ENCODE data around the gene AKR7A2. TPM values are rescaled to one million over a fixed set of nuclear protein-coding genes. Genes with fewer than 3 reads are reported as not detected.

Gene AKR7A2
- total and polyA plus RNA-seq, 8 donors, result 18.7 to 108 (median 48.6) TPM; not detected in 1

DNA sequence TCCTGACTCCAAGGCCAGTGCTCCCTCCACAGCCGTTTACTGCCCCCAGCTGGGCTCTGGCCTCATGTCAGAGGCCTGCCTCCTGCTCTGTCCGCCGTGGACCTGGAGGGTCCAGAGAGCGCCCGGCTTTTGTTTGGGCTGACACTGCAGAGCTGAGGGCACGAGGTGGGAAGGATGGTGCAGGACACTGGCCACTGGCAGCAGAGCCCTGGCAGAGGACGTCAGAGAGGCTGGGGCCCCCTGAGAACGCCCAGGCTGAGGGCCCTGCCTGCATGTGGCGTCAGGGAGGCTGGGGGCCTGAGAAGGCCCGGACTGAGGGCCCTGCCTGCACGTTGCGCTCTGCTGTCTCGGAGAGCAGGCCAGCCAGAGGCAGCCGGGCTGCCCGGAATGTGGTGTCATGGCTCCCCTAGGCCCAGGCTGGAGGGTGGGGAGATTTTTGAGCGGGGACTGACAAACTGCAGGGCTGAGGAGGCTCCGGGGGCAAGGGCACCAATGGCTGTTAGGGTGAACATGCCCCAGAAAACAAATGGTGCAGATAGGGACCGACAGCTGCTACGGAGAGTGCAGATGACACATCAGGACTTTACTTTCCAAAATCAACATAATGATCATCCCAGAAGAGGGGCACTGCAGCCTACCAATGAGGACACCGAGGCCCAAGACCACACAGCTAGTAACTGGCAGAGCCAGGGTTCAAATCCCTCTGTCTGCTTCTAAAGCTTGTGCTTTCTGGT, 31.8 kb upstream of the AKR7A2 start:
- Histone ChIP-seq H3K27ac (peak overlapping the region in 2 of 5 donors; percentile 3 to 18), H3K36me3 (peaks cover 57 to 86% (median 73%) of the 10 kb centered on the region in 4 donors), H3K4me3 (no peak overlapping the region), H3K9me3 (no peaks in the 10 kb centered on the region), H3K27me3 (no peaks in the 10 kb centered on the region), H3K4me1 (peaks cover 18 to 67% (median 40%) of the 10 kb centered on the region in 4 donors)
- DNase-seq, result no peak
- TF ChIP-seq POLR2AphosphoS5 (IDR thresholded peaks at IDR 0.05), result no peak
- TF ChIP-seq, protein P1, sequence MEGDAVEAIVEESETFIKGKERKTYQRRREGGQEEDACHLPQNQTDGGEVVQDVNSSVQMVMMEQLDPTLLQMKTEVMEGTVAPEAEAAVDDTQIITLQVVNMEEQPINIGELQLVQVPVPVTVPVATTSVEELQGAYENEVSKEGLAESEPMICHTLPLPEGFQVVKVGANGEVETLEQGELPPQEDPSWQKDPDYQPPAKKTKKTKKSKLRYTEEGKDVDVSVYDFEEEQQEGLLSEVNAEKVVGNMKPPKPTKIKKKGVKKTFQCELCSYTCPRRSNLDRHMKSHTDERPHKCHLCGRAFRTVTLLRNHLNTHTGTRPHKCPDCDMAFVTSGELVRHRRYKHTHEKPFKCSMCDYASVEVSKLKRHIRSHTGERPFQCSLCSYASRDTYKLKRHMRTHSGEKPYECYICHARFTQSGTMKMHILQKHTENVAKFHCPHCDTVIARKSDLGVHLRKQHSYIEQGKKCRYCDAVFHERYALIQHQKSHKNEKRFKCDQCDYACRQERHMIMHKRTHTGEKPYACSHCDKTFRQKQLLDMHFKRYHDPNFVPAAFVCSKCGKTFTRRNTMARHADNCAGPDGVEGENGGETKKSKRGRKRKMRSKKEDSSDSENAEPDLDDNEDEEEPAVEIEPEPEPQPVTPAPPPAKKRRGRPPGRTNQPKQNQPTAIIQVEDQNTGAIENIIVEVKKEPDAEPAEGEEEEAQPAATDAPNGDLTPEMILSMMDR (IDR thresholded peaks at IDR 0.05), result no peak
- no peak for TF ChIP-seq POLR2A (IDR thresholded peaks at IDR 0.05)
- no peak for TF ChIP-seq EP300 (IDR thresholded peaks at IDR 0.05)
- intact Hi-C loops (cut with DNase I; ENCODE audit: low total_unique reads), result loop anchor here (10.0 kb wide), 1 partner anchor 311 kb away; no protein-coding TSS in a partner anchor
- 85 to 93% (median 91%) methylated on average over 15 to 20 of the region's 20 CpGs for WGBS, 5 donors

DNA sequence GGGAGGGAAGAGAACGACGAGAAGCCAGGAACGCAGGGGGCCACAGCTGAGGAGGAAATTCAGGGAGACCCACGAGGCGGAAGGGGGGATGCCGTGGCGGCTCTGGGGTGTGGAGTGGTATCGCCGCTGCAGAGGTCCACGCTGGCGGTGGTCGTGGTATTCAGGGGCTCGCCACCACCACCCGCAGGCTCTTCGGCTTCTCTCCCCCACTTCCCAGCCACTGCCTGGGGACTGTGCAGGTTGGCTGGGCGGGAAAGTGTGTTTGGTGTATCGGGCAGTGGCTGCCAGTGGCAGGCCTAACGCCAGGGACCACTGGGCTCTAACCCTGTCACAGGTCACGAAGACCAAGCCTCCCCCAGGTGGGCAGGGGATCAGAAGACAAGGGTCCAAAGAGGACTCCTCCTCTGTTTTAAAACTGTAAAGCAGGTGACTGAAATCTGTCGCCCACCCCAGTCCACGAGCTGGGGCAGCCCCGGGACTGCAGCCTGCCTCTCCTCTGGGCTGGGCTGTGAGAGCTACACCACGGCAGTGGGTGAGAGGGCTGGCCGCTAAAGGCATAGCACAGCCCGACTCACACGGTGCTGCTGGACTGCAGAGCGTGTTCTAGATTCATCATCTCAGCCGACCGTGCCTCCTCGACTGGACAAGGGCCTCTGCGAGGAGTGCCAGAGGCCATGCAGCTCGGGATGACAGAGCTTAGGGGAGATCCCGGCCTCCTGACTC, 31.1 kb upstream of the AKR7A2 start:
- no peak for DNase-seq
- Histone ChIP-seq H3K36me3 (peaks cover 62 to 86% (median 76%) of the 10 kb centered on the region in 4 donors), H3K9me3 (no peaks in the 10 kb centered on the region), H3K27ac (peak overlapping the region in 1 of 5 donors; percentile 41), H3K27me3 (no peaks in the 10 kb centered on the region), H3K4me3 (no peak overlapping the region), H3K4me1 (peaks cover 14 to 60% (median 36%) of the 10 kb centered on the region in 4 donors)
- intact Hi-C loops (cut with DNase I; ENCODE audit: low total_unique reads), result loop anchor here (10.0 kb wide), 1 partner anchor 312 kb away; no protein-coding TSS in a partner anchor
- WGBS, 5 donors, result 84 to 89% (median 87%) methylated on average over 24 to 33 of the region's 33 CpGs
- TF ChIP-seq, protein P1 (IDR thresholded peaks at IDR 0.05), result no peak
- TF ChIP-seq POLR2A (IDR thresholded peaks at IDR 0.05) (no peak), POLR2AphosphoS5 (IDR thresholded peaks at IDR 0.05) (no peak), EP300 (IDR thresholded peaks at IDR 0.05) (no peak)

DNA sequence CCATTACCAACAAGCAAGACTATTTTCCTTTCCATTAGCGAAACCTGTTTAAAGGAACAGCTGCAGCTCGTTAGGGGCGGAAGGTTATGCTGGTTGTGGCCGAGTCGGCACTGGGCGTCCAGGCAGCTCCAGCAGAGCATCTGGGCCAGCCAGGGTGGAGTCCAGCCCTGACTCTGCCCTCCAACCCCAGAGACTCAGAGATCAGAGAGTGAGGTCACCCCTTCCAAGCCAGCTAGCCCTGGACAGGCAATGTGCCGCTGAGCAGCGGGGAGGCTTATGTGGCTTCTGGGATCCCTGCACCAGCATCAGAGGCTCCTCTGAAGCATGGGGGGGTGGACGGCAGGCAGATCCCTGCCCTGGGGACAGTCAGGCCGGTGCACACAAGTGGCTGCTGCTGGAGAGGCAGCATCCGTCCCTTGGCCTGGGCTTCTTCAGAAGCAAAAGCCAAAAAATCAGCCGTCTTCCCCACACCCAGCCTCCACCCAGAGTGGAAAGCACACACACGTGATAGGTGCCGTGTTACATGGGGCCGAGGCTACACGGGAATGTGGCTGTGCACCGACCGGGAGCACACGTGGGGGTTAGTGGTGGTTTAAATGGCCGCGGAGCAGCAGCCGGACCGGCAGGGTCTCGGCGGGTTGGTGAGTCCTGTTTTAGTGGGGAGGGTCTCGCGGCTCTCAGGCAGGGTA, 30.3 kb upstream of the AKR7A2 start:
- Histone ChIP-seq H3K36me3 (peaks cover 63 to 89% (median 84%) of the 10 kb centered on the region in 4 donors), H3K9me3 (no peaks in the 10 kb centered on the region), H3K27ac (peak overlapping the region in 3 of 5 donors; percentile 4 to 41 (median 24)), H3K4me3 (no peak overlapping the region), H3K27me3 (no peaks in the 10 kb centered on the region), H3K4me1 (peaks cover 6 to 51% (median 30%) of the 10 kb centered on the region in 4 donors)
- no peak for TF ChIP-seq EP300 (IDR thresholded peaks at IDR 0.05)
- TF ChIP-seq POLR2A (IDR thresholded peaks at IDR 0.05), result no peak
- TF ChIP-seq, protein P1 (IDR thresholded peaks at IDR 0.05), result no peak
- TF ChIP-seq POLR2AphosphoS5 (IDR thresholded peaks at IDR 0.05), result no peak
- intact Hi-C loops (cut with DNase I; ENCODE audit: low total_unique reads), result loop anchor here (10.0 kb wide), 1 partner anchor 313 kb away; no protein-coding TSS in a partner anchor
- WGBS, 5 donors, result 83 to 92% (median 89%) methylated on average over 22 to 27 of the region's 27 CpGs
- no peak for DNase-seq
